Activated B cell treated with CpG ODN at 0.5 μM for 24 hours (primary cell): ENCODE results near the gene PELO. TPM values are rescaled to one million over a fixed set of nuclear protein-coding genes. Genes with fewer than 3 reads are reported as not detected.

ENCODE experiments used
- ATAC-seq: fragments of 200-7000 bp; cut with Tn5 transposase; one replicate; pipeline ENCODE4 v1.10.0; 2021; ENCODE audit warnings: low read depth, mild to moderate bottlenecking, moderate library complexity
- CTCF ChIA-PET: fragments of 350-600 bp; sonication (Branson Sonifier 250); formaldehyde crosslinking; loops from one replicate; lab custom pipeline; 2021; ENCODE audit warnings: antibody characterized with exemption; lab: Charles Lee
- POLR2A ChIA-PET: fragments of 350-600 bp; sonication (Branson Sonifier 250); formaldehyde crosslinking; loops from one replicate; lab custom pipeline; 2021; ENCODE audit warnings: antibody characterized with exemption; lab: Charles Lee
- DNase-seq: peaks from one replicate; pipeline ENCODE4 v3.0.0; 2022
- H3K27ac Mint-ChIP-seq: one replicate; pipeline ENCODE4 v1.8.0; 2020; ENCODE audit warnings: mixed read lengths
- H3K27me3 Mint-ChIP-seq: one replicate; pipeline ENCODE4 v1.8.0; 2021; ENCODE audit warnings: mixed read lengths
- H3K36me3 Mint-ChIP-seq: one replicate; pipeline ENCODE4 v1.8.0; 2021; ENCODE audit warnings: low read depth, mixed read lengths
- H3K4me1 Mint-ChIP-seq: one replicate; pipeline ENCODE4 v1.8.0; 2021; ENCODE audit warnings: mixed read lengths
- H3K4me3 Mint-ChIP-seq: one replicate; pipeline ENCODE4 v1.8.0; 2020; ENCODE audit warnings: mild to moderate bottlenecking, mixed read lengths
- H3K9me3 Mint-ChIP-seq: one replicate; pipeline ENCODE4 v1.8.0; 2020; ENCODE audit warnings: mixed read lengths
- CTCF ChIP-seq: fragments of 200-600 bp; IDR thresholded peaks from one replicate; pipeline ENCODE4 v1.8.0; 2022; ENCODE audit warnings: antibody characterized with exemption, mild to moderate bottlenecking
- intact Hi-C: fragments of 100-400 bp; cut with micrococcal nuclease; formaldehyde crosslinking; loops from one replicate; pipeline ENCODE4 v1.15.1; 2024
- total RNA-seq: library from RNA; stranded (reverse); gene quantifications from 2 replicates; pipeline ENCODE4 v1.2.3, GENCODE V29; 2022

The PELO gene
- total RNA-seq, 1 donor from 2014 or later, result 23.0 TPM

GRCh38 chr5:52829664-52830063, 41.9 kb downstream of the PELO start:
- TF ChIP-seq CTCF, result no peak
- ChIA-PET POLR2A (no interaction called here), CTCF (no interaction called here)
- Mint-ChIP-seq H3K36me3 (no peaks in the 10 kb centered on the region), H3K27me3 (no peaks in the 10 kb centered on the region), H3K4me1 (no peaks in the 10 kb centered on the region), H3K4me3 (no peak overlapping the region), H3K27ac (no peak overlapping the region), H3K9me3 (no peaks in the 10 kb centered on the region)
- DNase-seq (no peak), ATAC-seq (no peak)
- intact Hi-C loops, result no loop called here

GRCh38 chr5:52830650-52831049, 42.9 kb downstream of the PELO start:
- H3K27me3 Mint-ChIP-seq, result no peaks in the 10 kb centered on the region
- H3K4me3 Mint-ChIP-seq, result no peak overlapping the region
- CTCF ChIA-PET, result no interaction called here
- no peaks in the 10 kb centered on the region for H3K4me1 Mint-ChIP-seq
- ATAC-seq (no peak), DNase-seq (no peak)
- no peaks in the 10 kb centered on the region for H3K9me3 Mint-ChIP-seq
- POLR2A ChIA-PET, result interaction anchor here (0.6 kb wide), 1 partner anchor 55 kb away, joined by 3 read pairs; no protein-coding TSS in a partner anchor
- intact Hi-C loops, result no loop called here
- H3K36me3 Mint-ChIP-seq, result no peaks in the 10 kb centered on the region
- no peak overlapping the region for H3K27ac Mint-ChIP-seq
- no peak for TF ChIP-seq CTCF

- POLR2A ChIA-PET, result no interaction called here
- Mint-ChIP-seq H3K27ac (no peak overlapping the region), H3K9me3 (no peaks in the 10 kb centered on the region), H3K4me3 (no peak overlapping the region), H3K4me1 (no peaks in the 10 kb centered on the region), H3K27me3 (no peaks in the 10 kb centered on the region), H3K36me3 (no peaks in the 10 kb centered on the region)
- DNase-seq (no peak), ATAC-seq (no peak)
- intact Hi-C loops, result no loop called here
- TF ChIP-seq CTCF, result no peak
- CTCF ChIA-PET, result no interaction called here
These were observed 44.2 kb downstream of the PELO start for GRCh38 chr5:52831786-52832511.

- Mint-ChIP-seq H3K36me3 (no peaks in the 10 kb centered on the region), H3K4me3 (no peak overlapping the region), H3K9me3 (no peaks in the 10 kb centered on the region), H3K27ac (no peak overlapping the region), H3K4me1 (no peaks in the 10 kb centered on the region), H3K27me3 (no peaks in the 10 kb centered on the region)
- no peak for DNase-seq
- TF ChIP-seq CTCF, result no peak
- intact Hi-C loops, result no loop called here
- CTCF ChIA-PET, result no interaction called here
- ATAC-seq, result no peak
- POLR2A ChIA-PET, result no interaction called here
These were observed 46.6 kb downstream of the PELO start for GRCh38 chr5:52834320-52834719.

- no peak for ATAC-seq
- intact Hi-C loops, result no loop called here
- no peaks in the 10 kb centered on the region for H3K9me3 Mint-ChIP-seq
- no peaks in the 10 kb centered on the region for H3K4me1 Mint-ChIP-seq
- CTCF ChIA-PET, result no interaction called here
- H3K4me3 Mint-ChIP-seq, result no peak overlapping the region
- no peaks in the 10 kb centered on the region for H3K27me3 Mint-ChIP-seq
- H3K36me3 Mint-ChIP-seq, result no peaks in the 10 kb centered on the region
- no peak for DNase-seq
- no peak overlapping the region for H3K27ac Mint-ChIP-seq
- POLR2A ChIA-PET, result no interaction called here
- no peak for TF ChIP-seq CTCF
These were observed 49.4 kb downstream of the PELO start for GRCh38 chr5:52837068-52837467.

Other genes starting within 250 kb of the PELO start
- gene ITGA1, start within 50 bp of the PELO start, total RNA-seq, result 28.4 and 34.0 TPM in 2 replicates
- 0.05 and 0.07 TPM in 2 replicates for gene ITGA2, start 201.4 kb downstream of the PELO start, total RNA-seq